Fibroblast of villous mesenchyme (primary cell): ENCODE results near the gene ALDOA. TPM values are rescaled to one million over a fixed set of nuclear protein-coding genes. Genes with fewer than 3 reads are reported as not detected.

Experiments
- DNase-seq: peaks from one replicate; pipeline ENCODE4 v3.0.0-alpha.2; 2010; ENCODE audit warnings: low read depth
- H3K4me3 ChIP-seq: 2 replicates; pipeline ENCODE4 v1.5.1; 2011; ENCODE audit warnings: low read depth, mild to moderate bottlenecking, low read length
- total RNA-seq: library from RNA; depleted of rRNA; stranded (reverse); fragments of >200 nt; gene quantifications from 2 replicates; pipeline ENCODE4 v1.2.3, GENCODE V29; 2012
- TF ChIP-seq, protein P1 (sequence below): IDR thresholded peaks from 2 replicates; pipeline ENCODE4 v1.5.1; 2012; ENCODE audit warnings: low read depth, mild to moderate bottlenecking, low read length; ENCODE audit not compliant: insufficient read depth

The ALDOA gene
- total RNA-seq, 1 donor, result 545 TPM

DNA sequence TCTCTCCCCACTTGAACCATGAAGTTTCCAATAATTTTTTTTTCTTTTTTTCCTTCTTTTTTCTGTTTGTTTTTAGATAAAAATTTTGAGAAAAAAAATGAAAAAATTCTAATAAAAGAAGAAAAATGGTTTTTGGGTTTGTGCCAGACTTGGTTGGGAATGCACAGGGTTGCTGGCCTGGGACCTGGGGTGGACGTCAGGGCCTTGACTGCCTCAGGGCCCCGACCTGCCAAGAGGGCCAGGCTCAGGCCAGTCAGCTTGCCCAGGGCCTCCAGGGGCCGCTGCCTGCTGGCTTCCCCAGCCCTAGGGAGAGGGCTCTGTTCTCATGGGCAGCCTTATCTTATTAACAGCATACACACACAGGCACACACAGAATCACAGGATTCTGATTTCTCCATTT, 19.7 kb downstream of the ALDOA start:
- no peak overlapping the region for H3K4me3 ChIP-seq
- TF ChIP-seq, protein P1, sequence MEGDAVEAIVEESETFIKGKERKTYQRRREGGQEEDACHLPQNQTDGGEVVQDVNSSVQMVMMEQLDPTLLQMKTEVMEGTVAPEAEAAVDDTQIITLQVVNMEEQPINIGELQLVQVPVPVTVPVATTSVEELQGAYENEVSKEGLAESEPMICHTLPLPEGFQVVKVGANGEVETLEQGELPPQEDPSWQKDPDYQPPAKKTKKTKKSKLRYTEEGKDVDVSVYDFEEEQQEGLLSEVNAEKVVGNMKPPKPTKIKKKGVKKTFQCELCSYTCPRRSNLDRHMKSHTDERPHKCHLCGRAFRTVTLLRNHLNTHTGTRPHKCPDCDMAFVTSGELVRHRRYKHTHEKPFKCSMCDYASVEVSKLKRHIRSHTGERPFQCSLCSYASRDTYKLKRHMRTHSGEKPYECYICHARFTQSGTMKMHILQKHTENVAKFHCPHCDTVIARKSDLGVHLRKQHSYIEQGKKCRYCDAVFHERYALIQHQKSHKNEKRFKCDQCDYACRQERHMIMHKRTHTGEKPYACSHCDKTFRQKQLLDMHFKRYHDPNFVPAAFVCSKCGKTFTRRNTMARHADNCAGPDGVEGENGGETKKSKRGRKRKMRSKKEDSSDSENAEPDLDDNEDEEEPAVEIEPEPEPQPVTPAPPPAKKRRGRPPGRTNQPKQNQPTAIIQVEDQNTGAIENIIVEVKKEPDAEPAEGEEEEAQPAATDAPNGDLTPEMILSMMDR, result no peak
- DNase-seq, result no peak

DNA sequence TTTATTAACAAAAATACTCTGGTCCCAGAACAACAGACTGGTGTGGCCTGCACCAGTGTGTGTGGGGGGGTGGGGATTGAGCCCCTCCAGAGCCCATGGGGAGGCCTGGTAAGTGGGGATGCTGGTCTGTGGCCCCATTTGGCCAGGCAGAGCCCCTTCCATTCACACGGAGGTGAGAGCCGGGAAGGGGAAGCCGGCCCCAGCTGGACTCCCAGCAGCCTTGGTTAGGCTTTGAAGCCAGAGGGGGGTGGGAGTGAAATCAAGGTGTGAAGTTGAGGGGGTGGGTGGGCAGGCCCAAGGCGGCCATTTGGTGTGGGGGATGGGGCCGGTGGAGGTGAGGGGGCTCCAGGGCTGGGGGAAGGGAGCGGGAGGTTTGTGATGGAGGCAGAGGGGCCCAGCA, 20.3 kb downstream of the ALDOA start:
- TF ChIP-seq, protein P1, result no peak
- H3K4me3 ChIP-seq, result no peak overlapping the region
- DNase-seq, result no peak

DNA sequence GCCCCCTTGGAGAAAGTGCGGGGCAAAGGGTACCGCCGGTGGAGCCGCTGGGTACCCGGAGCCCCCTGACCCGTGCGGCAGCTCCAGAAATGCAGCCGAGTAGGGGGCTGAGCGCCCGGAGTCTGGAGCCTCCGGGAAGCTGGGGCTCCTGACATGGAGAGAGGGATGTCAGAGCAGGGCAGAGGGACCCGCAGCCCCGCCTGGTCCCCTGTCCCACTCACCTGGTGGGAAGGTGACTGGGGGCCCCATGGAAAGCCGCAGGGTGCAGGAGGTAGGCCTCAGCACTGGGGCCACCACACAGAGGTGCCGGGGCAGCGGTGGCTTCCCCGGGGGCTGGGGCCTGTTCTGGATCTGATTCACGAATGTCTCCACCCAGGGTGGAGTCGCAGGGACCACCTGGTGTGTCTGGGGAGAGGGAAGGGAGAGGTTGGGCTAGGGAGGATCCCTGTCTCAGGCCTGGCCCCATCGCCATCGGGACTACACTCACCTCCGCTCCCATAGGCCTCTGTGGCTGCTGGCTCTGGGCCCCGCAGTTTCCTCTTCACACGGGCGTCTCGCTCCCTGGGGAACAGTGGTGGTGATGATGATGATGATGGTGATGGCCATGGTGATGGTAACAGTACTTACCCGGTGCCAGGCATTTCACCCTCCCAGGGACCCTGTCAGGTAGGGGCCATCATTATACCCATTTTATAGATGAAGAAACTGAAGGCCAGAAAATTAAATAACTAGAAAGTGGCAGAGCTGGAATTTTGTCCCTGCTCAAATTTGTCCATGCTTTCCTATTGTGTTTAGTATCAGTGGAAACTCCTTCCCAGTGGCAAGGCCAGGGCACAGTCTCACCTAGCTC, 21.0 kb downstream of the ALDOA start:
- TF ChIP-seq, protein P1, result no peak
- DNase-seq, result no peak
- no peak overlapping the region for H3K4me3 ChIP-seq

DNA sequence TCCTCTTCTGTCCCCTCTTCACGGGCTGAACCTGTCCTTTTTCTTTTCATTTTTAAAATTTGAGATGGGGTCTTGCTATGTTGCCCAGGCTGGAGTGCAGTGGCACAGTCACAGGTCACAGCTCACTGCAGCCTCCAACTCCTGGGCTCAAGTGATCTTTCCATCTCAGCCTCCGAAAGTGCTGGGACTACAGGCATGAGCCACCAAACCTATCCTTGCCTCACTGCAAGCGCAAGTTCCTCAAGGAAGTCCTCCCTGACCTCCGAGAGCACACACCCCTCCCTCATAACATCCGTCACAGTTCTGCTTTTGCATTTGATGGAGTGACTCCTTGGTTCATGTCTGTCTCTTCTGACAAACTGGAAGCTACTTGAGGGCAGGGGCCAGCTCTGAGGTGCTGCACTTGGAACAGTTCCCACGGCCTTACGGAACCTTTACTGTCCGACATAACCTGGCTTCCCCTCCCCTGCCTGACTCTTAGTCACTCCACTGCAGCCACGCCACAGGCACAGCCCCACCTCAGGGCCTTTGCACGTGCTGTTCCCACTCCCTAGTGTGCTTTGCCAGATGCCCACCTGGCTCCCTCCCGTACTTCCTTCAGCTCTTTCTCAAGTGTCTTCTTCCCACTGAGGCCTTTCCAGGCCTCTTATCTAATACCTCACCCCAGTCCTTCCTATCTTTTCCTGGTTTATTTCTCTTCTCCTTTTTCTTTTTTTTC, 21.8 kb downstream of the ALDOA start:
- no peak for DNase-seq
- TF ChIP-seq, protein P1, result no peak

DNA sequence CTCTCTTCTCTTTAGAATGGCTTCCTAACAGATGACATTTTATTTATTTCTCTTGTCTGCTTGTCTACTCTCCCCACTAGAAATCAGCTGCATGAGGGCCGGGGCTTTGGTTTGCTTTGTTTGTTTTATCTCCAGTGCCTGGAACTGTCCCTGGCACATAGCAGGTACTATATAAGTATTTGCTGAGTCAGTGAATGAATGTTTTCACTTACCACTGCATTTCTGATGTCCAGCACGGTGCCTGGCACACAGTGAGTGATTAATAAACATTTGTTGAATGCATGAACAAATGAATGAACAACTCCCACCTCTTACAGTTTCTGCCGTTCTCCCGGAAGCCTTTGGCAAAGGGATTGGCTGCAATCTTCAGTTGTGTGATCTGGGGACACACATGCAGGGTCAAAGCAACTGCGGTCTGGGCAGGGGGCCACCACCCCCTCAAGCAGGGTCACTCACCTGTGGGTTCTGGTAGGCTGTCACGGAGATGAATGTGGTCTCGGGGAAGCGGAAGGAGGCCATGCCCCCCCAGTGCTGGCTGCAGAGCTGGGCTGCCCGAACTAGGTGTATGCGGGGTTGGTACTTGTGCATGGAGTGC, 22.8 kb downstream of the ALDOA start:
- TF ChIP-seq, protein P1, result no peak
- no peak for DNase-seq
- H3K4me3 ChIP-seq, result no peak overlapping the region

More for the DNA sequence above, 21.8 kb downstream of the ALDOA start:
- no peak overlapping the region for H3K4me3 ChIP-seq

DNA sequence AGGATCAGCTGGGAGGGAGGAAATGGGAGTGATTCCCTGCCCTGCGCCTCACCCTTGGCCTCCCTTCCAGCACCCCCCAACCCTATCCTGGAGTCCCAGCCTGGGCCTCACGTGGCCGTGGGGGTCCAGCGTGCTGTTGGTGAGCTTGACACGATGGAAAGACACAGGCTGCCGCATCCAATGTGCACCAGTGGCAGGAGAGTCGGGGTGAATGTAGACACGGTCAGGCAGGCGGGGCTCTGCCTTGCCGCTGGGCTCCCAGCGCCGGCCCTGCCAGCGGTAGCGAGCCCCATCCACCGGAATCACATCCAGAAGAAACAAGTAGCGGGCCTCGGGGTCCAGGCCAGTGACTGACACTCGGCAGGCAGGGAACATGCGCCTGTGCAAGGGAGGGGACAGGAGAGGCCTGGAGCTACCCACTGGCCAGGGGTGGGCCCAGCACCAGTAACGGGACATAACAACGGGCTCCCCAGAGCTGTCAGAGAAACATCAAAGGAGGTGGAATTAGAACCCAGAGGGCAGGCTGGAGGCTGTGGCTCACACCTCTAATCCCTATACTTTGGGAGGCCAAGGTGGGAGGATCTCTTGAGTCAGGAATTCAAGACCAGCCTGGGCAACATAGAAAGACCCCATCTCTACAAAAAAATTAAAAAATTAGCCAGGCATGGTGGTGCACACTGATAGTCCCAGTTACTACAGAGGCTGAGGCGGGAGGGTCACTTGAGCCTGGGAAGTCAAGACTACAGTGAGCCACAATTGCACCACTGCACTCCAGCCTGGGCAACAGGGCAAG, 23.5 kb downstream of the ALDOA start:
- TF ChIP-seq, protein P1, result no peak
- H3K4me3 ChIP-seq, result no peak overlapping the region
- DNase-seq, result no peak
